ENCODE measurements around the gene VMO1.
A peak's percentile ranks its signal among the peaks of the same experiment; 100 is the strongest.

Gene VMO1

DNA sequence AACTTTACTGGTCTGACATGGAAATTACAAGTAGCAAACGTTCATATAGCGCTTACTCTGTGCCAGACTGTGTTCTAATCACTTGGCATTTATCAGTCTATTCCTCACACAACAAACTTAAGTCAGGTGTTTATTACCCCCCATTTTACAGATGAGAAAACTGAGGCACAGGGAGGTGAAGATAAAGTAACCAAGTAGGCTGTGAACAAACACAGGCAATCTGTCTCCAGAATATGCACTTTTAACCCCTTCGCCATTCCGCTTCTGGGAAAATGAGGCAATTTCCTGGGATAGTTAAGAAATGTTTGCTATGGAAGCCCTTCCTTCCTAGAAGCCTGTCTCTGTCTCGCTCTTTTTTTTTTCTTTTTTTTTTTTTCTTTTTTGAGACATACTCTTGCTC lies 34.2 kb downstream of the VMO1 start:
- no peak for DNase-seq

DNA sequence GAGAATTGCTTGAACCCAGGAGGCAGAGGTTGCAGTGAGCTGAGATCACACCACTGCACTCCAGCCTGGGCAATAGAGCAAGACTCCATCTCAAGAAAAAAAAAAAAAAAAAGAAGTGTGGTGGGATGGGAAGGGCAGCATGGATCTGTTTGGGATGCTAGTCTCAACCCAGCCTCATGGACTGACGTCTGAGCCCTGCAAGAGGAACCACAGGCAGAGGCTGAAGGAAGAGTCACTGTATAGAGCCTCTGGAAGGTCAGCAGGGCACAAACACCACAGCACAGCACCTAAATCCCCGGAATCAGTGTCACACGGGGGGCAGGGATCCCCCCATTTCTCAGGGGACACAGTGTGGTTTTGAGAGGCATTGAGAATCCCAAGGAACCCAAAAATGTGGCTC lies 35.6 kb downstream of the VMO1 start:
- DNase-seq: no peak

DNA sequence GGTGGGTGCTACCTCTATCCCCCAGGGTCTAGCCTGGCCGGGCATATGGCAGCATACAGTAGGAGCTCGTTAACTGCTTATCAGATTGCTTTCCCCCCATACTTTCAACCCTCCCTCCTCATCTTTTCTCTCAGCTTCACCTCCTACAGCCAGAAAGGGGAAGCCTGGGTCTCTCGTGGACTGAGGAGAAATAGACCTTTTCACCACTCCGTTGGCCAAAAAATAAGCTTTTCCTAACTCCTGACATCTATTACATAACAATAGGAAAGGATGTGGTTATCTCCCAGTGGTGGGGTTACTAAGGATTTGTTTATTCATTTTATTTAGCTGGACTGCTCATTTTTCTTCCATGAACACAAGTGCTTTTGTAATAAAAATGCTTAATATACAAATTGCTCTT lies 37.5 kb downstream of the VMO1 start:
- DNase-seq: no peak

DNA sequence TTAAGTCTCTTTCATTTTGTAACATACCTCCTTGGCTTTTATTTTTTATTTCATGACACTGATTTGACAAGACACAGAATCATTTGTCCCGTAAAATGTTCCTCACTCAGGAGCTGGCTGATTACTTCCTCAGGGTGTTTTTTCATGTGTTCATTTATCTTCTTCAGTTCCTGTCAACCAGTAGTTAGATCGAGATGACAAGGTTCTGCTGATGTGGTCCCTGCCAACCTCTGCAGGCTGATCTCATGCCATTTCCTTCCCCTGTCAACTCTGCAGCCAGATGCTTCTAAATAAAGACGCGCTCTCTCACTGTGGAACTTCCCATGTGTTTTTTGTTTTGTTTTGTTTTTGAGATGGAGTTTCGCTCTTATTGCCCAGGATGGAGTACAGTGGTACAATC lies 38.3 kb downstream of the VMO1 start:
- DNase-seq: no peak

DNA sequence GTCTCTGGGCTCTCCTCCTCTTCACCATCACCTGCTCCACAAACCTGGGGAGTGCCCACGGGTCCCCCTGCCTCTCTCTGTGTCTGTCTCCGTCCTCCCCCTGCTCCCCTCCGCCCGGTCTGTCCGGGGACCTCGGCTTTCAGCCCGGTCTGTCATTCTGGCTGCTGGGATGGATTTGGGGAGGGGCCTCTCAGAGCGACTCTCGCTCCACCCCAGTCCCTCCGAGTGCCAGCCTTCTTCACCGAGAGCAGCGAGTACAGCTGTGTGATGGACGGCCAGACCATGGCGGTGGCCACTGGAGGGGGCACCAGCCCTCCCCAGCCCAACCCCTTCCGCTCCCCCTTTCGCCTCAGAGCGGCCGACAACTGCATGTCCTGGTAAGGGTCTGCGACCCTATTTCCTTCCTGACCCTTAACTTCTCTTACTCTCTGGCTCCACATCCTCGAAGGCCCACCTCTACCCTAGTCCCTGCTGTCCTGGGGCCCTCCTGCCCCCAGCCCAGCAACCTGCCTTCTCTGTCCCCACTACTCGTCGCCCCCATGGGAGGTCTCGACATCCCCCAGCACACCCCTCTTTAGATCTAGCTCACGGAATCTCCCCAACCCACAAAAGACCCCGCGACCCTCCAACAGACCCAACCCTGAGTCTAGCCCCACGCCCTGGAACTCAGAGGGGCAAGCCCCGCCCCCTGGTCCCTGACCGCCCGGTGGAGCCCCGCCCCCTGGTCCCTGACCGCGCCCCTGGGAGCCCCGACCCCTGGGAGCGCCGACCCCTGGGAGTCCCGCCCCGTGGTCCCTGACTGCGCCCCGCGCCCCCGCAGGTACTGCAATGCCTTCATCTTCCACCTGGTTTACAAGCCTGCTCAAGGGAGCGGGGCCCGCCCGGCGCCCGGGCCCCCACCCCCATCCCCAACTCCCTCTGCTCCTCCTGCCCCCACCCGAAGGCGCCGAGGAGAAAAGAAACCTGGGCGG lies 40.9 kb downstream of the VMO1 start:
- no peak for DNase-seq

DNA sequence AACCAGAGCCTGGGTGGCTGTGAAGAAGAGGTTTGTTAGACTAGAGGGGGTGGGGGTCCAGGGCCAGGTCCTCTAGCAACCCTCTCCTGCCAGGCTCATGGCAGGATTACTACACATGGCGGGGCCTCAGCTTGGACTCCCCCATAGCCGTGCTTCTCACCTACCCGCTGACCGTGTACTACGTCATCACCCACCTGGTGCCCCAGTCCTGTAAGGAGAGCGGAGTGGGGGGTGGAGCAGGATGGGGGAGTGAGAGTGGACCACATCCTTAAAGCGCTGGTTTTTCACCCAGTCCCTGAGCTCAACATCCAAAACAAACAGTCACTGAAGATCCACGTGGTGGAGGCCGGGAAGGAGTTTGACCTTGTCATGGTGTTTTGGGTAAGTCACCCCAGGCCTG lies 42.3 kb downstream of the VMO1 start:
- DNase-seq: no peak

DNA sequence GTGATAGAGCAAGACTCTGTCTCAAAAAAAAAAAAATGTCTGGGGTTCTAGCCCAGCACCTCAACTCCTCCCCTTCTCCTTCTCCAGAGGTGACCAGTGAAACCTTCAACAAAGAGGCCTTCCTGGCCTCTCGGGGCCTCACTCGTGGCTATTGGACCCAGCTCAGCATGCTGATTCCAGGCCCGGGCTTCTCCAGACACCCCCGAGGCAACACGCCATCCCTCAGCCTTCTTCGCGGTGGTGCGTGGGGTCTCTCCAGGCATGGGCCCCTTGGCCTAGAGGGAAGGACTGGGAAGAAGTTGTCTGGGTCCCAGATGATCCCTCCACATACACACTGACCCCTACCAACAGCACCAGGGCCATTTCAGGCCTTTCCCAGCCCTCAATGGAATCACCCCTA lies 42.9 kb downstream of the VMO1 start:
- no peak for DNase-seq

DNA sequence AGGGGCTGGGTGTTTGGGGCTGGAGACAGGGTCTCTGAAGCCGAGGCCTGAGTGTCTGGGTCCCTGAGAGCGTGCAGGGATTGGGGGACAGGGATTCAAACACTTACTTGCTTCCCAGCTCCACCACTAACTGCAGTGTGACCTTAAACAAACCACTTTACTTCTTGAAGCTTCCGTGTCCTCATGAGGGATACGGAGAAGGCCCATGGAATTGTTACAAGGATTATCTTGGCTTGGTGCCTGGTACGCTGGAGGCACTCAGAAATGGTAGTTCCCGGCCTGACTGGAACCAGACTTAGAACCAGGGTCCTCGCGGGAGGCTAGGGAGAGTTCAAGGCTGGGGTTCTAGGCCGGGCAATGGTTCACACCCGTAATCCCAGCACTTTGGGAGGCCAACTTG lies 43.5 kb downstream of the VMO1 start:
- DNase-seq: no peak

DNA sequence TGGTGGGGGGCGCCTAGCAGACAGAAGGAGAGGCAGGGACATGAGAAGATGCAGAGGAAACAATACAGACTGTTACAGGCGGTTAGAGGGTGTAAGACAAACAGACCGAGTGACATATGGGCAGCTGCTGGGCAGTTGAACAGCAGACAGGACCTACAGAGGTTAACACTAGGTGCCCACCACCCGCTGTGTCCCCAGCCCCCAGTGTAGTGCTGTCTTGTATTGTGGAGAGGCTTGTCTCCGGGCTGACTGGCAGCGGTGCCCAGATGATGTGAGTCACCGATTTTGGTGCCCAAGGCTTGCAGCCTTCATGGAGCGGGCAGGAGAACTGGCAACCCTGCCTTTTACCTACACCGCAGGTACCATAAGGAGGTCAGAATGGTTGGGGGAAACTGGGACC lies 44.0 kb downstream of the VMO1 start:
- DNase-seq: no peak

DNA sequence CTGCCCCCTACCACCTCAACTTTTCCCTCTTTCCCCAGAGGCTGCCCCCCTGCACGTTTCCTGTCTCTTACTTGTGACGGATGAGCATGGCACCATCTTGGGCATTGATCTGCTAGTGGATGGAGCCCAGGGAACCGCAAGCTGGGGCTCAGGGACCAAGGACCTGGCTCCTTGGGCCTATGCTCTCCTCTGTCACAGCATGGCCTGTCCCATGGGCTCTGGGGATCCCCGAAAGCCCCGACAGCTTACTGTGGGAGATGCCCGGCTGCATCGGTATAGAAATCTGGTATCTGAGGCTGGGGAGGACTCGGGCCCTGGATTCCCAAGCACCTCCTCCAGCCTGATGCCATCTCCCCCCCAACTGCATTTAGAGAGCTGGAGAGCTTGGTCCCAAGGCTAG lies 44.6 kb downstream of the VMO1 start:
- no peak for DNase-seq

DNA sequence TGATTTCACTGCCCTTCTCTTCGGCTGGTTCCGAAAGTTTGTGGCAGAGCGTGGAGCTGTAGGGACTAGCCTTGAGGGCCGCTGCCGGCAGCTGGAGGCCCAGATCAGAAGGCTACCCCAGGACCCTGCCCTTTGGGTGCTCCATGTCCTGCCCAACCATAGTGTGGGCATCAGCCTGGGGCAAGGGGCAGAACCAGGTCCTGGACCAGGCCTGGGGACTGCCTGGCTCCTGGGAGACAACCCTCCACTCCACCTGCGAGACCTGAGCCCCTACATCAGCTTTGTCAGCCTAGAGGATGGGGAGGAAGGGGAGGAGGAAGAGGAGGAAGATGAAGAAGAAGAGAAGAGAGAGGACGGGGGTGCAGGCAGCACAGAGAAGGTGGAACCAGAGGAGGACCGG lies 45.6 kb downstream of the VMO1 start:
- DNase-seq: no peak

DNA sequence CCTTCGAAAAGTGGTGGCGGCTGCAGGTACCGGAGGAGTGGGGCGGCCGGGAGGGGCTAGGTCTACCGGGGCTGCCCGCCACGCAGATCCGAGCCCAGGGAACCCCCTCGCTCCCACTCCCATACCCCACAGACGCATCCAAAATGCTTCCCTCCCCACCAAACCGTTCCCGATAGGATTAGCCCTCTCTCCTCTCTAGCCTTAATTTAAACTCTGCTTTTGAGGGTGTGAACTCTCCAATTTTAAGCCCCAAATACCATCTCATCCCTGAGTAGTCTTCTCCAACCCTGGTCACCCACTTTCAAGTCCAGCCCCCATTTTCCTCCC lies 46.2 kb downstream of the VMO1 start:
- DNase-seq: no peak

DNA sequence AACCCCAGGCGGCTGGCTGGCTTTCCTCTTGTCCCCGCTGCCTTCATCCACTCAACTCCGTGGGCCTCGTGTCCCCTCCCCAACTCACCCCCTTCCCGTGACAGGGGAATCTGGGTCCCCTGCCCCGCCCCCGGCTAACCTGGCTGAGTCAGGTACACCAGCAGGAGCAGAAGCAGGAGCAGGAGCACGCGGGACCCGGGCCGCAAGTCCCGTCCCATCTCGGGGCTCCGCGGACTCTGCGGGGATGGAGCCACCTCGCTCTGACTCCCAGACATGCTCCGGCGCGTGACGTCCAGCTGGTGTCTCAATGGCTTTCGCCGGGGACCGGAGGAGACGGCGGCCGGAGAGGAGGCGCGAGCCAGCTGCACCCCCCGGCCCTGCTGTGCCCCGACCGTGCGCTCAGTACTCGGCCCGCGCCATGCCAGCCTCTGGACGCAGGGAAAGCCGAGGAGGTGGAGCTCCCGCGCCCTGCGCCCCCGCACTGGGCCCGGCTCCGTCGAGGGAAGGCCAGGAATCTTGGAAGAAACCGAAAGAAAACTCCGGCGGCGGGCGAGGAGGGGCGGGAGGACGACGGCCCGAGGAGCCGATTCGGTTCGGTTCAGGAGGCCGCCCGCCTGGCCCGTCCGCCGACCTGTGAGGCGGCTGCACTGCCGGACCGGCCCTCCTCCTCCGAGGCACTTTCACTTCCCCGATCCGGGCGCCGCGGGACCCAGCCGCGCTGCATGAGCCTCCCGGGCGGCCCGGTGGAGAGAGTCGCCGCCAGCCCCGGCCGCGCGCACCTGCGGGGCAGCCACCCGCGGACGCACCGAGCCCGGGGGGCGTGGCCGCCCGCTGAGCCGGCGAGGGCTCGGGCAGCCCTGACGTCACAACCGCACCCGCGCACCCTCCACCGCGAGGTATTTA lies 46.8 kb downstream of the VMO1 start, which contains the start of the genes CXCL16 and ZMYND15:
CXCL16 (minus strand) TSS at position 807 of the 903 bp plus-strand sequence; CDS start at position 218, 589 bp downstream.
ZMYND15 (plus strand) TSS at position 712 of the 903 bp plus-strand sequence. CDS start 716 bp downstream, outside the sequence.
- peak; percentile 78 for DNase-seq

DNA sequence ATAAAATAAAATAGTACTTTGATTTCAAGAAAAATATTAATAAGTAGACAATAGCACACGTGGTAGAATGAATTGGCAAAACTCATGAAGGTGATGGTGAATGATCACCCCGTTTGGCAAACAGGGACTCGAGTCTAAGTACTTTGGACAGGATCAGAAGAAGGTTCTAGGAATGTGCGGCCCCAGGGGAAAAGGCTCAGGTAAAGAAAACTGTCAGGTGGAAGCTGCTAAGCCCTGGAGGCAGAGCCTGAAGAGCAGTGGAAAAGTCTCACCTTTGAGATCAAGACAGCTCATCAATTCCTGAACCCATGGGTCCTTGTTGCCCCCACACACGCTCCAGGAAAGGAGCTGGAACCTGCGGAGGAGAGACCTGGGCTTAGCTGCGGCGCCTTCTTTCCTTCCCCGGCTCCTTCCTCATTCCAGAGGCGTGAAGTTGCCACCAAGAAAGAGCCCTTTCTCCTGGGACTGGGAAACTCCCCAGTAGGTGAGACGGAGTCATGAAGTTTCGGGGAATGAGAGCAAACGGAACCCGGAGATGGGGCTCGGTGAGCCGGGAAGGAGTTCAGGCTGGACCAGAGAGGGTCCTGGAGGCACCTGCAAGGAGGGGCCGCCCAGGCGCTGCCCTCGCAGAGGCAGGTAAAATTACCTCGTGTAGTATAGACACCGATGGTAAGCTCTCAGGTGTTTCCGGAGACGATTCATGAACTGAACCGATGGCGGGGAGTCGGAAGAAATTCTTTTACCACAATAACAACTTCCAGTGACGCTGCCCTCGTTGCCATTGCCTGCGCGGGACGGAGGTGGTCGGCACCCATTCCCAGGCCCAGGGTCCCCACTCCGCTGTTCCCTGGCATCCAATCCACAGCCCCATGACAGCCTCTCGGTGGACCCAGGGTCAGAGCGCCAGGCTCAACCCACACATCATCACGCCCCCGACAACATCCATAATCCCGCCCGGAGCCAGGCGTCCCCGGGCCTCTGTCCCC lies 47.7 kb downstream of the VMO1 start:
- DNase-seq: no peak

DNA sequence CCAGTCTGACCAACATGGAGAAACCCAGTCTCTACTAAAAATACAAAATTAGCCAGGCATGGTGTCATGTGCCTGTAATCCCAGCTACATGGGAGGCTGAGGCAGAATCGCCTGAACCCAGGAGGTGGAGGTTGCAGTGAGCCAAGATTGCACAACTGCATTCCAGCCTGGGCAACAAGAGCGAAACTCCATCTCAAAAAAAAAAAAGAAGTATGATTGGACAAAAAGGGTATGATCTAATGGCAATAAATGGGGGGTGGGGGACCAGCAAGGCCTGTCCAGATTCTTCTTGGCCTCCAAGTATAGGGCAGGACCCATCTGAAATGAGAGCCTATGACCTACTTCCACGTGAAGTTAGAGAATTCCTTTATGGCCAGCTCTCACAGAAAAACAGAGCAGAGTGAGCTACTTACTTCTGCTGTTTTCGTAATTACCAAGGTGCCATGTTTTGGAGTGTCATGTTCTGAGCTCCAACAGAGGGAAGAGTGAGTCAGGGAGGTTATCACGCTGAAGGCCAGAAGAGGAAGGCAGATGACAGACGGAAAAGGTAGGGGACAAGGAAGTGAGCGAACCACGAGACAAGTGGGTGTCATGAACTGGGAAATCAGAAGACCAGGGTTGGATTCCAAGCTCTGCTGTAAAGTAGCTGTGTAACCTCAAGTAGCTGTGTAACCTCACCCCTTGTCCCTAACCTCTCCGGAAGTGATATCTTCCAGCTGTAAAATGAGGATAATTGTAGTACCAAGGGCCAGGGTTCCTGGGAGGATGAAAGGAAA lies 50.1 kb downstream of the VMO1 start:
- no peak for DNase-seq
